Measurements from ENCODE around the gene ELAPOR2.
"Not testable (repeated sequence)": the region's sequence is repeated elsewhere in the genome, so short reads cannot be mapped to it uniquely, and the experiment has no call there.

The ELAPOR2 gene

GRCh38 chr7:87039691-87040299 is 19.7 kb downstream of the ELAPOR2 start:
- not testable (repeated sequence) for FAIRE-seq

- no peak for FAIRE-seq
Measured at GRCh38 chr7:87038993-87039690, 20.3 kb downstream of the ELAPOR2 start.

DNA sequence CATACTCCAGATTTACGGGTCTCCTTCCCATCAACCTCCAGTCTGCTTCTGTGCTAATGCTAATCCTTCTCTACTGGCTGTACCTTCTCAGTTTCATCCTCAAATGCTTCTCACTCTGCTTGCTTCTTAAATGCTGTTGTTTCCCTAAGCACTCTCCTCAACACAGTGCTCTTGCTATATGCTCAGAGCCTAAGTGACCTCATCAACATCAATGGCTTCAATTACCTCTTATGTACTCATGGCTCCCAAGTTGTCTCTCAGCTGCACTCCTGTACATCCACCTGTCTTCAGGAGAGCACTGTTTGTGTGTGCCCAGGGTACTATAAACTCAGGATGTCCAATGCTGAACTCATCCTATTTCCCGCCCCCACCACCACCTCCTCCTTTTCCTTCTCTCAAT is 22.5 kb downstream of the ELAPOR2 start:
- no peak for FAIRE-seq

DNA sequence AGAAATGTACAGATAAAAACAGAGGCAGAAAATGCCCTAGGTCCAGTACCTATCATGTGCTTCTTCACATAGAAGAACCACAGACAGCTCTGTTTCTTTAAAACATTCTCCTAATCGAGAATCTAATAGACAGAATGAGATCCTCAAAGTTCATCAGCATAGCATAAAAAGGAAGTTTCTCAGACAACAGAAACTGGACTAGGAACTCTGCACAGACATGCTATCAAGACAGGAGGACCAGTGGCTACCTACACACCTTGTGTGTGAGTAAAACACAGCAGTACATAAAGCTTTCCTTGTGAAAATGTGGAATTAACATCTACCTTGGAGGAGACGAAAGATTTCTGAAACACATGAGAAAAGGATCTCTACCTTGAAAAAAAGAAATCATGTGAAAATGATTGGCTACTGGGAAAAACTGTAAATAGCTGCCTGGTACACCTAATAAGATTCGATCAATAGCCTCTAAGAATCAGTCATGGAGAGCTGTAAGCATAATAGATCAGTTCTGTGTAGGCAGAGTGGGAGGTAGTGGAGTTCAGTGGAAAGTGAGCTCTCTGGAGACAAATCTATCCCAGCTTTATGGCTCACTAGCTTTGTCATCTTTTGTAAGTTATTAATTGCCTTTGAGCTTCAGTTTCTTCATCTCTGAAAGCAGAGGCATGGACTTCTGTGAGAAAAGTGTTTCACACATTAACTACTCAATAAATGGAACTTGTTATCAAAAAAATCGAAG is 26.7 kb downstream of the ELAPOR2 start:
- no peak for FAIRE-seq

- FAIRE-seq = no peak
Measured at GRCh38 chr7:87029078-87029477, 30.4 kb downstream of the ELAPOR2 start.

GRCh38 chr7:87028636-87029035 is 30.8 kb downstream of the ELAPOR2 start:
- FAIRE-seq = no peak

GRCh38 chr7:87027900-87028299 is 31.6 kb downstream of the ELAPOR2 start:
- FAIRE-seq = no peak

DNA sequence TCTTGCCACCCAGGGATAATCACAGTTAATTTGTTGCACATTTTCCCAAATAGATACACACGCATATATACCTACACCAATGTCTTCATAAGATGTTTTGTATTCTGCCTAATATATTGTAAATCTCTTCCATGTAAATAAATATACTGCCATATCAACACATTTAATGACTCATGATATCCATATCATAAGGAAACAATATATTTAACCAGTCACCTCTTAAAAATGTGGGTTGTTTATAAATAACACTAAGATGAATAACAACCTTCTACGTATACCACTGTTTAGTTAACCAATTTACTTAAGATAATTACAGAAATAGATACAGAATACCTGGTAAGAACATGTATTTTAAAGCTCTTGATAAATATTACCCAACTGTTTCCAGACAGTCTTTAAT is 38.2 kb downstream of the ELAPOR2 start:
- no peak for FAIRE-seq

- FAIRE-seq = no peak
Measured at GRCh38 chr7:87016606-87017005, 42.8 kb downstream of the ELAPOR2 start.

DNA sequence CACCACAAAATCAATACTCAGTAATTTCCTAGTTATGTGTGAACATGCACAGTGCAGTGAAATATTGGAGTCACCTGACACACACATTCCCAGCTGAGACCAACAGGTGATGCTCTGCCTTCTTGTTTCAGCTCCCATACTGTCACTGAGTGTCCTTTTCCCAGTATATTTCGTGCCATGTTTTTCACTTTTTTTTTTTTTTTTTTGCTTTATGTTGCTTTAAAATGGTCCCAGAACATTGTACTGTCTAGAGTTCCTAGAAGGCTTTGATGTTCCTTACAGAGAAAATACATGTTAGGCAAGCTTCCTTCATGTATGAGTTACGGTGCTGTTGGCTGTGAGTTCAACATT is 45.6 kb downstream of the ELAPOR2 start:
- FAIRE-seq = no peak

GRCh38 chr7:87013136-87013839 is 46.2 kb downstream of the ELAPOR2 start:
- FAIRE-seq = no peak
